Memory B cell (primary cell): ENCODE results near the gene GRIK4.
"Not testable (repeated sequence)": the region's sequence is repeated elsewhere in the genome, so short reads cannot be mapped to it uniquely, and the experiment has no call there.

Experiments
- ATAC-seq: fragments of 150-1000 bp; cut with Tn5 transposase; 2 replicates; pipeline ENCODE4 v1.10.0; 2021; ENCODE audit warnings: low read depth, mild to moderate bottlenecking, moderate library complexity
- DNase-seq, 2 donors: peaks; one replicate each; pipeline ENCODE4 v3.0.0; 2022; ENCODE audit warnings: low spot score in 2 of 2
- H3K27ac Mint-ChIP-seq: one replicate; pipeline ENCODE4 v1.8.0; 2022; ENCODE audit warnings: mild to moderate bottlenecking, moderate library complexity, mixed read lengths
- H3K27me3 Mint-ChIP-seq: one replicate; pipeline ENCODE4 v1.8.0; 2022; ENCODE audit warnings: mixed read lengths
- H3K36me3 Mint-ChIP-seq: one replicate; pipeline ENCODE4 v1.8.0; 2022; ENCODE audit warnings: mild to moderate bottlenecking, mixed read lengths
- H3K4me1 Mint-ChIP-seq: one replicate; pipeline ENCODE4 v1.8.0; 2022; ENCODE audit warnings: mixed read lengths
- H3K4me3 Mint-ChIP-seq: one replicate; pipeline ENCODE4 v1.8.0; 2022; ENCODE audit warnings: mild to moderate bottlenecking, moderate library complexity, mixed read lengths
- H3K9me3 Mint-ChIP-seq: one replicate; pipeline ENCODE4 v1.8.0; 2022; ENCODE audit warnings: mixed read lengths

Gene GRIK4

DNA sequence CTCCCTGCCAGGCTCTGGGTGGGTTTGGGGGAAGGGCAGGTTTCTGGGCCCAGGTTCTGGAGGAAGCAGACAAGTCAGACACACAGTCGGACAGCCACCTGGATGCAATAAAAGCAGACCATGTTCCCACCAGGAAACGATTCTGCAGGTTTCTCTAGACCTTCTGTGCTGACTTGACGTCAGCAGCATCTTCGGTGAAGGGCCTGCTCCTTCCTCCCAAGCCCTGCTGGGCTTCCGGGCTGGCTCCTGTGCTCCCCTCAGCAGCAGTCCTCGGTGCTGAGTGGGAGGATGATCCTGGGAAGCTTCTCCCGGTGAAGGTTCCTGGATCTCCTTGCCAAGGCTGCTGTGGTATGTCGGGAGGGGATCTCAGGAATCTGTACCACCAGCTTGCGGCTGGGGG lies 240.0 kb downstream of the GRIK4 start:
- Mint-ChIP-seq H3K9me3 (no peaks in the 10 kb centered on the region), H3K4me3 (no peak overlapping the region), H3K27ac (no peak overlapping the region), H3K4me1 (peaks cover 4% of the 10 kb centered on the region), H3K27me3 (peaks cover 10% of the 10 kb centered on the region), H3K36me3 (no peaks in the 10 kb centered on the region)
- DNase-seq (no peak), ATAC-seq (no peak)

DNA sequence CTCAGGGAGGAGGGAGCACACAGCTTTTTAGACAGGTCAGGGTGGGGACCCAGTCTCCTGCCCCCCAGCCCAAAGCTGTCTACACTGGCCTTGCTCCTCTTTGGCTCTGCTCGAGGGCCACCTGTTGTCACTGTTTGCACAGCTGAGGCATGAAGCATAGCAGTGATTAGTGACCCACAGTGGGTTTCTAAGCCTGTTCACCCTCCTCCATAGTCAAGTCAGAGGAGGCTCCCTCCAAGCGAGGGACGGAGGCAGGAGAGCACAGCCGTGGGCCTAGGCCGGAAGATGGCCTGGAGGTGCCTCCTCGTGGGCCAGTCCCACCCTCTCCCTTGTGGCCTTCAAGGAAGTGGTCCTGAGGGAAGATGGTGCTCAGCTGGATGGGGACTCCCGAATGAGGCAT lies 241.1 kb downstream of the GRIK4 start:
- Mint-ChIP-seq H3K36me3 (no peaks in the 10 kb centered on the region), H3K4me1 (peaks cover 4% of the 10 kb centered on the region), H3K4me3 (no peak overlapping the region), H3K27ac (no peak overlapping the region), H3K27me3 (peaks cover 8% of the 10 kb centered on the region), H3K9me3 (no peaks in the 10 kb centered on the region)
- DNase-seq (no peak), ATAC-seq (no peak)

DNA sequence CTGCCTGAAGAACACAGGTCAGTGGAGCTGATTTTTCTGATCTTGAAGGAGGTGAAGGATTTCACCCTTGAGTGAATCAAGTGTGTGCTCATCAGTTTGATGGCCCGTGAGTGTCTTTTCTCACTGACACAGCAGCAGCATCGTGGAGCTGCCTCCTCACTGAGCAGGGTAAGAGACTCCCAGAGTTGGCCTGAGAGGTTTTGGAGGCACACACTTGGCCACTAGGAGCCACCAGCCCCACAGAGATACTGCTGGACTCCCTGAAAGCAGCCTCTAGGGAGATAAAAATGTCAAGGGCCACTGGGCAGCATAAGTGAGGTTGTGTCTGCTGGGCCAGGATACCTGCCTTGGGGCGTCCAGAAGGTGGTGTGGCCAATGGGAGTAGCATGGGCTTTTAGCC lies 245.4 kb downstream of the GRIK4 start:
- no peaks in the 10 kb centered on the region for H3K4me1 Mint-ChIP-seq
- no peak for ATAC-seq
- DNase-seq: no peak
- H3K27ac Mint-ChIP-seq: no peak overlapping the region
- no peaks in the 10 kb centered on the region for H3K27me3 Mint-ChIP-seq
- H3K4me3 Mint-ChIP-seq: no peak overlapping the region
- no peaks in the 10 kb centered on the region for H3K9me3 Mint-ChIP-seq
- H3K36me3 Mint-ChIP-seq: no peaks in the 10 kb centered on the region

DNA sequence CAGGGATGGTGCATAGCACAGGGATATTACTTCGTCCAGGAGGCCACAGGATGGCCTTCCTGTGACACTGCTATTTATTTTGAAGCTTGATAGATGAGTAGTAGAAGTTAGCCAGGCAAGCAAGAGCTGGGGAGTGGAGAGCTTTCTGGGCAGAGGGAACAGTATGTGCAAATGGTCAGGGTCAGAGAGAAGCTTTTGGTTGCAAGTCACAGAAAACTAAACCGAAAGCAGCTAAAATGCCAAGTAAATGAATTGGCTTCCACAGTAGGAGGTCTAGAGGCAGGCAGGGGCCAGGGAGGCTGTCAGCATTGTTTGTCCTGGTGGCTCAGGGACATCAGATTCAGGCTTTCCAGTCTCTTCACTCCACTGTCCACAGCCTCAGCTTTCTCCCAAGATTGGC lies 247.5 kb downstream of the GRIK4 start:
- no peaks in the 10 kb centered on the region for H3K4me1 Mint-ChIP-seq
- H3K27me3 Mint-ChIP-seq: no peaks in the 10 kb centered on the region
- no peak for DNase-seq
- no peaks in the 10 kb centered on the region for H3K9me3 Mint-ChIP-seq
- no peak overlapping the region for H3K4me3 Mint-ChIP-seq
- H3K36me3 Mint-ChIP-seq: no peaks in the 10 kb centered on the region
- H3K27ac Mint-ChIP-seq: no peak overlapping the region
- no peak for ATAC-seq

- not testable (repeated sequence) for H3K4me3 Mint-ChIP-seq, DNase-seq, H3K9me3 Mint-ChIP-seq, ATAC-seq, H3K27ac Mint-ChIP-seq, H3K4me1 Mint-ChIP-seq, H3K36me3 Mint-ChIP-seq
- H3K27me3 Mint-ChIP-seq: peaks cover 14% of the 10 kb centered on the region
These were observed 254.2 kb downstream of the GRIK4 start for GRCh38 chr11:120765710-120766109.

GRCh38 chr11:120766318-120766717 lies 254.8 kb downstream of the GRIK4 start:
- Mint-ChIP-seq H3K36me3 (peaks cover 3% of the 10 kb centered on the region), H3K27ac (no peak overlapping the region), H3K4me3 (no peak overlapping the region), H3K27me3 (peaks cover 19% of the 10 kb centered on the region), H3K9me3 (peaks cover 7% of the 10 kb centered on the region), H3K4me1 (no peaks in the 10 kb centered on the region)
- DNase-seq: no peak
- ATAC-seq: no peak

- H3K4me3 Mint-ChIP-seq: no peak overlapping the region
- DNase-seq (no peak), ATAC-seq (no peak)
- no peak overlapping the region for H3K27ac Mint-ChIP-seq
- H3K36me3 Mint-ChIP-seq: peaks cover 3% of the 10 kb centered on the region
- H3K9me3 Mint-ChIP-seq: peaks cover 7% of the 10 kb centered on the region
- H3K4me1 Mint-ChIP-seq: no peaks in the 10 kb centered on the region
- H3K27me3 Mint-ChIP-seq: peaks cover 24% of the 10 kb centered on the region
These were observed 257.4 kb downstream of the GRIK4 start for GRCh38 chr11:120768949-120769348.

GRCh38 chr11:120769906-120770305 lies 258.4 kb downstream of the GRIK4 start:
- peaks cover 24% of the 10 kb centered on the region for H3K27me3 Mint-ChIP-seq
- ATAC-seq (no peak), DNase-seq (no peak)
- H3K4me3 Mint-ChIP-seq: no peak overlapping the region
- no peaks in the 10 kb centered on the region for H3K4me1 Mint-ChIP-seq
- H3K36me3 Mint-ChIP-seq: peaks cover 5% of the 10 kb centered on the region
- H3K27ac Mint-ChIP-seq: no peak overlapping the region
- peaks cover 7% of the 10 kb centered on the region for H3K9me3 Mint-ChIP-seq

DNA sequence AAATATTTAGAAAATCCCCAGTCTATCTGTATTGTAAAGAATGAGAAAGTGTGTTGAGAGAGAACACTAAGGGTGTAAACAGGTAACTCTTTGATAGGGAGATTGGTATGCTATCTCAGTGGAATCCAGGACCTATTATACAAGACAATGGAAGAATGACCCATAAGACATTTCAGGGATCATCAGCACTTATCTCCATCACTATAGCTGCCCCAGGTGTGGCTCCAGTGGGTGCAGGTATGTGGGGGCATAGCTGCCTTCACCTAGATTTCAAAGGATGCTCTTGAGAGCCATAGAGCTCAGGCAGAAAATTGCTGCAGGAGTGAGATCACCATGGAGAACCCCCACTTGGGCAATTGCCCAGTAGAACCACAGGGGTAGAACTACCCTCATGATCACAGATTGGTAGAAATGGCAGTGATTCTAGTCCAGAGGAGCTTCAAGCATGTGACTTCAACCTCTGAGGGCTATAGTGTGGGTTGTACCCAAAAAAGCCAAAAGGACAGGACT lies 260.1 kb downstream of the GRIK4 start:
- H3K4me1 Mint-ChIP-seq: no peaks in the 10 kb centered on the region
- peaks cover 5% of the 10 kb centered on the region for H3K9me3 Mint-ChIP-seq
- no peak overlapping the region for H3K27ac Mint-ChIP-seq
- ATAC-seq: no peak
- no peak for DNase-seq
- peaks cover 5% of the 10 kb centered on the region for H3K36me3 Mint-ChIP-seq
- H3K4me3 Mint-ChIP-seq: no peak overlapping the region
- peaks cover 22% of the 10 kb centered on the region for H3K27me3 Mint-ChIP-seq

- Mint-ChIP-seq H3K4me1 (no peaks in the 10 kb centered on the region), H3K27ac (no peak overlapping the region), H3K27me3 (peaks cover 23% of the 10 kb centered on the region), H3K36me3 (peaks cover 2% of the 10 kb centered on the region), H3K4me3 (no peak overlapping the region), H3K9me3 (peaks cover 2% of the 10 kb centered on the region)
- ATAC-seq (no peak), DNase-seq (no peak)
These were observed 262.0 kb downstream of the GRIK4 start for GRCh38 chr11:120773501-120774031.

- no peak overlapping the region for H3K27ac Mint-ChIP-seq
- peaks cover 2% of the 10 kb centered on the region for H3K36me3 Mint-ChIP-seq
- no peaks in the 10 kb centered on the region for H3K4me1 Mint-ChIP-seq
- H3K27me3 Mint-ChIP-seq: peaks cover 24% of the 10 kb centered on the region
- peaks cover 2% of the 10 kb centered on the region for H3K9me3 Mint-ChIP-seq
- ATAC-seq (no peak), DNase-seq (no peak)
- no peak overlapping the region for H3K4me3 Mint-ChIP-seq
These were observed 263.2 kb downstream of the GRIK4 start for GRCh38 chr11:120774591-120775386.

DNA sequence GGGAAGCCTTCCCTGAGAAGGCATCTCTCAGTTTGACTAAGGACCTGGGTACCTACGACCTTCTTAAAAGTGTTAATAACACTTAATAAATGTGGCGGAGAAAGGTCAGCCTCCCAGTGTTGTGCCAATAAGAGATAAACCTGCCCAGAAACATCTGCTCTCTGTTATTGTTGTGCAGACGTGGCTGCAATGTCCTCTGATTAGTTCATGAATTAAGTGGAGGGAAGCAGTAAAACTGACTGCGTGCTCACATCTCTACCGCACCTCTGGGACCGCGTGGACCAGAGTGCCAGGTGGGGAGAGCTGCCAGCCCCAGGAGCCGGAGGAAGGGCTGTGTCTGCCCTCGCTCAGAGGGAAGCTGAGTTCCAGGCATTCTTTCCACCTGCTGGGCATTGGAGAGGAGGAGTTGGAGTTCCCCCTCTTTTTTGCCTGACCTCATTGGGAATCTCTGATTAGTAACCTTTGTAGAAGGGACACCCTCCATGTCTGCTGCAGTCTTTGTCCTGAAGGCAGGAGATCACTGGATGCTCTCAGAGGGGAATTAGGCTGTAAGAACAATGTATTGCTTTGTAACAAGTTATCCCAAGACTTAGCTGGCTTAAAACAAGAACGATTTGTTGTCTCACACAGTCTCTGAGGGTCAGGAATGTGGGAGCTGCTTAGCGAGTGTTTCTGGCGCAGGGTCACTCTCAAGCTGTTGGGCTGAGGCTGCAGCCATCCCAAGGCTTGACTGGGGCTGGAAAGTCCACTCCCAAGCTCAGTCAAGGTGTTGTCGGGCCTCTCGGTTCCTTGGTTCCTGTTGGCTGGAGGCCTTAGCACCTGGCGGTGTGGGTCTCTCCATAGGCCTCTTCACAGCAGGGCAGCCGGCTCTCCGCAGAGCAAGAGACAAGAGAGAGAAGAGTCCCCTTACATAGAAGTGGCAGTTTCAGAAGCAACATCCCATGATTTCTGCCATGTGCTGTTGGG lies 264.7 kb downstream of the GRIK4 start:
- Mint-ChIP-seq H3K4me1 (no peaks in the 10 kb centered on the region), H3K36me3 (peaks cover 2% of the 10 kb centered on the region), H3K4me3 (no peak overlapping the region), H3K27me3 (peaks cover 16% of the 10 kb centered on the region), H3K9me3 (peaks cover 2% of the 10 kb centered on the region), H3K27ac (no peak overlapping the region)
- no peak for ATAC-seq
- DNase-seq: no peak

GRCh38 chr11:120778685-120779490 lies 267.3 kb downstream of the GRIK4 start:
- ATAC-seq: no peak
- Mint-ChIP-seq H3K9me3 (peaks cover 2% of the 10 kb centered on the region), H3K27me3 (peaks cover 21% of the 10 kb centered on the region), H3K27ac (no peak overlapping the region), H3K4me1 (no peaks in the 10 kb centered on the region), H3K4me3 (no peak overlapping the region), H3K36me3 (peaks cover 2% of the 10 kb centered on the region)
- DNase-seq: no peak
